NCI-H2196 treated with DMSO at 0.1 percent for 48 hours (cell line): ENCODE results near the gene CEP170B.
"Not testable (repeated sequence)": the region's sequence is repeated elsewhere in the genome, so short reads cannot be mapped to it uniquely, and the experiment has no call there.

Source experiments
- DNase-seq: peaks from one replicate; lab custom pipeline; 2025; ENCODE audit not compliant: unreplicated experiment; lab: John Stamatoyannopoulos, UW

Gene CEP170B

DNA sequence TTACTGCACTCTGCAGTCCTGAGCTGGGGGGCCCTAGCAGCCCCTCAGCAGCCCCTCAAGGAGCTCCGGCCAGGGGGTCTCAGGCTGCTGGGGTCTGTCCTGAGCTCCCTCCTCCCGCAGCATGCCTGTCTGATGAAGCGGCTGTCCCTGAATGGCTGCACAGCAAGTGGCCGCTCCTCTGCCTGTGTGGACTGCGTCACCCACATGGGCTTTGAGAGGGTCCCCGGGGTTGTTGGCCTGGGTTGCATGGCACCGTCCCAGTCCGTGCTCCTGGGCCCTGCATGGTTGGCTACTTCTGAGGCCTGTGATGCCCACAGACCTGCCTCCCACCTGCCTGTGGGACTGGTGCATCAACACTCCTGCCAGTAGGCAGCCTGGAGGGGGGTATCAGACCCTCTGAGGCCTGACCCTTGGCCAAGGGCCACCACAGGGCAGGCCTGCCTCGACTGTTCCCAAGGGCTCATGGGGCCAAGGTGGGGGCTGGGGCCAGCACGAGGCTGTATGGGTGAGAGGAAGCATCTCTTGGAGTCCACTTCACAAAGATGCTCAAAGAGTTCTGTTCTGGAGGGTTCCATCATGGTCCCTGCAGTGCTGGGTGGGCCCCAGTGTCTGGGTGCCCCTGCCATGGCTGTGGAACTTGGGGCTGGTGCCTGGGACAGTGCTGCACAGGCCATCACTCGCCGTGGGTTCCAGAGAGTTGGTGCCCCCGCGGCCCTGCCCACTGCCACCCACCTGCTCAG, 12.2 kb downstream of the CEP170B start:
- DNase-seq, result no peak

DNA sequence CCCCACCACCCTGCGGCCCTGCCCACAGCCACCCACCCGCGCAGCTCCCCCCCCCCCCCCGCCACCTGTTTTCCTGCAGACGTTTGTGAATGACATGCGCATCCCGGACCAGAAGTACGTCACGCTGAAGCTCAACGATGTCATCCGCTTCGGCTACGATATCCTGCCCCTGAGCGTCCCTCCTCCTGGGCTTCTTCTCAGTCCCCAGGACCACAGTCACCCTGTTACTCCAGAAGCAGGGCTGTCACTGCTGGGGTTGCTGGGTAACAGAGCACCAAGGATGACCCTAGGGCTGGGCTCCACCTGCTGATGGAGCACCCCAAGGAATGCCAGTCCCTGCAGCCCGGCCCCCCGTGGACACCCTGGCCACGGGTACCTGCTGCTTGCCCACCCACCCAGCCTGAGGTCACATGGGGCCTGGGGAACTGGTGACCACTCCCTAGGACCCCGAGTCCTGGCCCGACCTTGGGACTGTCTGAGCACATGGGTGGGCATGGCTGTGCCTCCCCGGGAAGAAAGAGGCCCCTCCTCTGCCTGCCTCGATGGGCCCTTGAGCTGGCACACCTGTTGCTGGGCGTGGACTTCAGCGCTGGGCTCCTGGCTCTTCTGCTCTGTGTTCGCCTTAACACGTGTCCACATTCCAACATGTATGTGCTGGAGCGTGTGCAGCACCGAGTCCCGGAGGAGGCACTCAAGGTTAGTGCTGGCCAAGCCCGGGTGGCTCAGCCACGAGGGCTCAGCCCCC, 12.9 kb downstream of the CEP170B start:
- DNase-seq, result no peak

DNA sequence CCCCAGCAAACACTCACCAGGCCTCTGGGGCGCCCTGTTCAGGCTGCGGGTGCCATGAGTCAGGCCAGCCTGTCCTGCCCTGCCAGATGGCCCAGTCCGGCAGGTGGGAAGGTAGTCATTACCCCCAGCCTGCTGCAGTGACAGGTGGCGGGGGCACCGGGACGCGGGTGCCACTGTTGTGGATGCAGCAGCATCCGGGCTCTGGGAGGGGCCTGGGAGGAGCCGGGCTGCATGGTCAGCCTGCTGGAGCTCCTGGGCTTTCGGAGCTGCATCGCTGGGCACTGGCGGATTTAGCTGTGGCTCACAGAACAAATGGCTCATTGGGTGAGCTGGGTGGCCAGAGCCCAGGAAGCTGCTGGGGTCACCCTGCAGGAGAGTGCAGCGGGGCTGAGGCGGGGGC, 13.5 kb downstream of the CEP170B start:
- DNase-seq, result no peak

- no peak for DNase-seq
Measured at GRCh38 chr14:104879201-104879982, 14.3 kb downstream of the CEP170B start.

GRCh38 chr14:104879983-104880565, 15.0 kb downstream of the CEP170B start:
- no peak for DNase-seq

GRCh38 chr14:104880584-104881210, 15.6 kb downstream of the CEP170B start:
- DNase-seq, result no peak

DNA sequence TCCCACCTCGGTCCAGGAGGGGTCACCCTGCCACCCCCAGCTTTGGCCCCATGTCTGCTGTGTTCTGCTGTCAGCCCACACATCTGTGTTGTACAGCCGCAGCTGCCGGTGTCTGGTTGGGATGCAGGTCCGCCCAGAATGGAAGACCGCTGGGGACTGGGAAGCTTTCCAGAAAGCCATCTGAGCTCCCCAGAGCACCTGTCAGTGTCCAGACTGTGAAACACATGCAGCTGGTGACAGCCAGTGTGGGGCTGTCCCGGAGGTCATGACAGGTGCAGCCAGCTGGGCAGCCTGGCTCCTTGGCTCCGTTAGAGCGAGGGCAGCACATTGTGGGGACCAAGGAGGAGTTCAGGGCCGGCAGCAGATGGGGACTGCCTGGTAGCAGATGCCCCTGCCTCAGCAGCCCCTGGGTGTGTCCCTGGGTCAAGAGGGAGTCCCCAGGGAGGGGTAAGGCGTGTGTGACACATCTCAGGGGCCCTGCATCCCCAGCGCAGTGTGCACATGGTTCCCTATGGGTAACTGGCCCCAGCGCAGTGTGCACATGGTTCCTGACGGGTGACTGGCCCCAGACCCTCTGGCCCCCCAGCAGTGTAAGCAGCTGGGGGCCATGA, 16.4 kb downstream of the CEP170B start:
- DNase-seq, result peak; percentile 39

GRCh38 chr14:104882325-104882973, 17.4 kb downstream of the CEP170B start:
- DNase-seq, result peak; percentile 33

GRCh38 chr14:104882991-104883660, 18.1 kb downstream of the CEP170B start:
- no peak for DNase-seq

DNA sequence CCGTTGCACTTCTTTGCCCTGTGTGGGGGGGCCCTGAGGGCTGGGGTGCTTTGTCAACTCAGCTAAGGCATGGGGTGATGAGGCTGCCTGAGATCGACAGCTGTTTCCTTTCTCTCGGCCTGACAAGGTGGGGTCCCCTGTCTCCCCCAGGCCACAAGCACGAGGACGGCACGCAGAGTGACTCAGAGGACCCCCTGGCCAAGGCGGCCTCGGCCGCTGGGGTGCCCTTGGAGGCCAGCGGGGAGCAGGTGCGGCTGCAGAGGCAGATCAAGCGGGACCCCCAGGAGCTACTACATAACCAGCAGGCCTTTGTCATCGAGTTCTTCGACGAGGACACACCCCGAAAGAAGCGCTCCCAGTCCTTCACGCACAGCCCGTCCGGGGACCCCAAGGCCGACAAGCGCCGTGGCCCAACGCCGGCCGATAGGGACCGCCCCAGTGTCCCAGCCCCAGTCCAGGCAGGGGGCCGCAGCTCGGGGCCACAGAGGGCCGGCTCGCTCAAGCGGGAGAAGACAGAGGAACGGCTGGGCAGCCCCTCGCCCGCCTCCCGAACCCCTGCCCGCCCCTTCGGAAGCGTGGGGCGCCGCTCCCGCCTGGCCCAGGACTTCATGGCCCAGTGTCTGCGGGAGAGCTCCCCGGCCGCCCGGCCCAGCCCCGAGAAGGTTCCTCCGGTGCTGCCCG, 18.8 kb downstream of the CEP170B start:
- no peak for DNase-seq

GRCh38 chr14:104884381-104884780, 19.3 kb downstream of the CEP170B start:
- not testable (repeated sequence) for DNase-seq

- DNase-seq, result no peak
Measured at GRCh38 chr14:104885031-104885972, 20.2 kb downstream of the CEP170B start.

DNA sequence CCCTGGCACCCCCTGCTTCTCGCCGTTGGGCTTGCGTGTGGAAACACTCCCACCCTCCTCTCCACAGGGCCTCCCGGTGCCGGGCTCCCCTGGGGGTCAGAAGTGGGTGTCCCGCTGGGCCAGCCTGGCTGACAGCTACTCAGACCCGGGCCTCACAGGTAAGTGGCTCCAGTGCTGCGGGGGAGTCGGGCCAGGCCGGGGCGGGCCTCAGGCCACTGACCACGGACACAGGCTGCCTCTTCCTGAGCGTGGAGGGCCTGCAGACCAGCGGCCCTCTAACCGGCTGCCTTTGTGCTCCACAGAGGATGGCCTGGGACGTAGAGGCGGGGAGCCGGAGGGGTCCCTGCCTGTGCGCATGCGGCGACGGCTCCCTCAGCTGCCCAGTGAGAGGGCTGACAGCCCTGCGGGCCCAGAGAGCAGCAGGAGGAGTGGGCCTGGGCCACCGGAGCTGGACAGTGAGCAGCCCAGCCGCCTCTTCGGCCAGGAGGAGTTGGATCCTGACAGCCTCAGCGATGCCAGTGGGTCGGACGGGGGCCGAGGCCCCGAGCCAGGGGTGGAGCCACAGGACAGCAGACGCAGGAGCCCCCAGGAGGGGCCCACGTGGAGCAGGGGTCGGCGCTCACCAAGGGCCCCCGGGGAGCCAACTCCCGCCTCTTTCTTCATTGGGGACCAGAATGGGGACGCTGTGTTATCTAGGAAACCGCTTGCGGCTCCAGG, 21.1 kb downstream of the CEP170B start:
- no peak for DNase-seq

DNA sequence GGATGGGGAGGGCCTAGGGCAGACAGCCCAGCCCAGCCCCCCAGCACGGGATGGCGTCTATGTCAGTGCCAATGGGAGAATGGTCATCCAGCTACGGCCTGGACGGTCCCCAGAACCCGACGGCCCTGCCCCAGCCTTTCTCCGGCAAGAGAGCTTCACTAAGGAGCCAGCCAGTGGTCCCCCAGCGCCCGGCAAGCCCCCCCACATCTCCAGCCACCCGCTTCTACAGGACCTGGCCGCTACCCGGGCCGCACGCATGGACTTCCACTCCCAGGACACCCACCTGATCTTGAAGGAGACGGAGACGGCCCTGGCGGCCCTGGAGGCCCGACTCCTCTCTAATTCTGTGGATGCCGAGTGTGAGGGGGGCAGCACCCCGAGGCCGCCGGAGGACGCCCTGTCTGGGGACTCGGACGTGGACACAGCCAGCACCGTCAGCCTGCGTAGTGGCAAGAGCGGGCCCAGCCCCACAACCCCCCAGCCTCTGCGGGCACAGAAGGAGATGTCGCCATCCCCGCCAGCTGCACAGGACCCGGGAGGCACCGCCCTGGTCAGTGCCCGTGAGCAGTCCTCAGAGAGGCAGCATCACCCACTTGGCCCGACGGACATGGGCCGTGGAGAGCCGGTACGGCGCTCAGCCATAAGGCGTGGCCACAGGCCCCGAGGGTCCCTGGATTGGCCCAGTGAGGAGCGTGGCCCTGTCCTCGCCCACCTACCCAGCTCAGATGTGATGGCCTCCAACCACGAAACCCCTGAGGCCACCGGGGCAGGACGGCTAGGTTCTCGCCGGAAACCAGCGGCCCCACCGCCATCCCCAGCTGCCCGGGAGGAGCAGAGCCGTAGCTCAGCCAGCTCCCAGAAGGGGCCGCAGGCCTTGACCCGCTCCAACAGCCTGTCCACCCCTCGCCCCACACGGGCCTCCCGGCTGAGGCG, 21.9 kb downstream of the CEP170B start:
- DNase-seq, result no peak

GRCh38 chr14:104887623-104888488, 22.8 kb downstream of the CEP170B start:
- no peak for DNase-seq
